HG03103 (cell line): ENCODE results near the gene PORCN.
"Not testable (repeated sequence)": the region's sequence is repeated elsewhere in the genome, so short reads cannot be mapped to it uniquely, and the experiment has no call there.

ENCODE experiments used
- ATAC-seq: cut with Tn5 transposase; IDR thresholded peaks from one replicate; pipeline ENCODE4 v1.9.1; 2021; ENCODE audit warnings: low read depth; ENCODE audit not compliant: unreplicated experiment

Gene PORCN

DNA sequence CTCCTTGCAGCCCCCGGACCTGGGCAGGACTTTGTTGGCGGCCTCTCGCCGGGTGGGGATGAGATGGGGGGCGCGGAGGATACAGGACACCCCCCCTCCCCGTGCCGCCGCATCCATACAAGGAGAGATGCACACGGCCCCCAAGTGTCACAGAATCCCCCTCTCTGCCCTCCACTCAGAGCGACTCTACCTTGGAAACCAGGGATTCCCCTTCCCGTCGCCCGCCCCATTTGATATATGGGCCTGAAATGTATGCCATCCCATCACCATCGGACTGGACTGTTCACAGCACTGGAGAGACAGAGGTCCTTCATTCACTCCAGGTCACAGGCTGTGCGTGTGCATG is 426 bp downstream of the PORCN start:
- no peak for ATAC-seq

- ATAC-seq = no peak
Observed at GRCh38 chrX:48509619-48510018, 827 bp downstream of the PORCN start.

DNA sequence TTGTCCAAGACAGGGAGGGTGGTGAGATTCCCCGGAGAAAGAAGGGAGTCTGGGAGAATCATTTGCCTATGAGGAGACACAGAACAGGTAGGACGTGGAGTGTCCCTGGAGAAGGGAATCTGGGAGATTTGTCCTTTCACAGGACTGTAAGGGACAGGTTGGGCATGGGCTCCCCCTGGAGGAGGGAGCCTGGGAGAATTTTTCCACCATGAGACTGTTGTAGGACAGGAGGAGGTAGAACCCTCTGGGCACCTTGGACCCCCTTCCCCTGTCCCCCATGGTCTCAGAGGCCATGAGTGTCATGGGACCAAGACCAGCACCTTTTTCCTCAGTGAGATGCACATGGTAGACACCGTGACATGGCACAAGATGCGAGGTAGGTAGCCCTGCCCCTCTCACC is 2.8 kb downstream of the PORCN start:
- ATAC-seq = no peak

GRCh38 chrX:48512371-48512935 is 3.7 kb downstream of the PORCN start:
- ATAC-seq = no peak

DNA sequence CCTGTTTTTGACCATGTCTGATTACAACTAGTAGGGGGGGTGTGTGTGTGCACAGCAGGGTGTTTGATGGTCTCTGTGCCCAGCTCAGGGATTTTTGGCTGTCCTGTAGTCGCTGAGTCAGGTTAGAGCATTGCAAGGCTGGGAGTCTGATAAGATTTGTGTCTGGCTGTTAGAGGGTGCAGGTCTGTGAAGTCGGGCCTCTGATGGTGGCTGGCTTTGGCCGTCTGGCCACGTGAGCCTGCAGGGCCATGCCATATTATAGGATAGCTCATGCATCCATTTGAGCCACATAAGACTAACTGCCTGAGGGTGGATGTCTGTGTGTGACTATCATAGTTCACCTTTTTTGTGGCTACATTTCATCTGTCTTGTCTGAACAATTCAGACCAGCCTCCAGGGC is 4.9 kb downstream of the PORCN start:
- ATAC-seq = no peak

GRCh38 chrX:48514126-48514806 is 5.5 kb downstream of the PORCN start:
- no peak for ATAC-seq

- no peak for ATAC-seq
Observed at GRCh38 chrX:48514868-48515460, 6.2 kb downstream of the PORCN start.

DNA sequence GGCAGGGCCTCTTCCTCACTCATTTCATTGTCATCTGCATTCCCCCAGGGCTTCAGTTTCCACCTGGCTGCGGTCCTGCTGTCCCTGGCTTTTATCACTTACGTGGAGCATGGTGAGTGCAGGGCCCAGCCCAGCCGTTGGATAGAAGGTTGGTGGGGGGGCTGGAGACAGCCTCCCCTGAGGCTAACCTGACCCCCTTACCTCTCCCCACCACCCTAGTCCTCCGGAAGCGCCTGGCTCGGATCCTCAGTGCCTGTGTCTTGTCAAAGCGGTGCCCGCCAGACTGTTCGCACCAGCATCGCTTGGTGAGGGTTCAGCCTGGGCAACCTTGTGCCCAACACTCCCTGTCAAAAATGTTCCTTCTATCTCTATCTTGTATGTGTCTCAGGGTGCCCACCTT is 7.0 kb downstream of the PORCN start:
- ATAC-seq = no peak

- ATAC-seq = no peak
Observed at GRCh38 chrX:48516285-48516684, 7.5 kb downstream of the PORCN start.

- no peak for ATAC-seq
Observed at GRCh38 chrX:48516987-48517386, 8.2 kb downstream of the PORCN start.

DNA sequence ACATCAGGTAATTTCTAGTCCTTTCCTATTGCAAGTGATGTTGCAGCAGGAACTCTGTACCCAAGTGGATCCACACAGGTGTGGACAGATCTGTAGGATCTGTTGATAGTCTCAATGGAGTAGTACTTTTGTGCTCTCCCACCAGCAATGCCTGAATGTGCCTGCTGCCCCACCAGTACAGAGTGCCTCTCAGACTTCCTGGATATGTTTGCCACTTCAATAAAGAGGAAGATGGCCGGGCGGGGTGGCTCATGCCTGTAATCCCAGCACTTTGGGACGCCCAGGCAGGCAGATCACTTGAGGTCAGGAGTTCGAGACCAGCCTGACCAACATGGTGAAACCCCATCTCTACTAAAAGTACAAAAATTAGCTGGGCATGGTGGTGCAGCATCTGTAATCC is 10.7 kb downstream of the PORCN start:
- not testable (repeated sequence) for ATAC-seq

GRCh38 chrX:48520455-48520854 is 11.7 kb downstream of the PORCN start:
- no peak for ATAC-seq

- no peak for ATAC-seq
Observed at GRCh38 chrX:48520976-48521352, 12.2 kb downstream of the PORCN start.

DNA sequence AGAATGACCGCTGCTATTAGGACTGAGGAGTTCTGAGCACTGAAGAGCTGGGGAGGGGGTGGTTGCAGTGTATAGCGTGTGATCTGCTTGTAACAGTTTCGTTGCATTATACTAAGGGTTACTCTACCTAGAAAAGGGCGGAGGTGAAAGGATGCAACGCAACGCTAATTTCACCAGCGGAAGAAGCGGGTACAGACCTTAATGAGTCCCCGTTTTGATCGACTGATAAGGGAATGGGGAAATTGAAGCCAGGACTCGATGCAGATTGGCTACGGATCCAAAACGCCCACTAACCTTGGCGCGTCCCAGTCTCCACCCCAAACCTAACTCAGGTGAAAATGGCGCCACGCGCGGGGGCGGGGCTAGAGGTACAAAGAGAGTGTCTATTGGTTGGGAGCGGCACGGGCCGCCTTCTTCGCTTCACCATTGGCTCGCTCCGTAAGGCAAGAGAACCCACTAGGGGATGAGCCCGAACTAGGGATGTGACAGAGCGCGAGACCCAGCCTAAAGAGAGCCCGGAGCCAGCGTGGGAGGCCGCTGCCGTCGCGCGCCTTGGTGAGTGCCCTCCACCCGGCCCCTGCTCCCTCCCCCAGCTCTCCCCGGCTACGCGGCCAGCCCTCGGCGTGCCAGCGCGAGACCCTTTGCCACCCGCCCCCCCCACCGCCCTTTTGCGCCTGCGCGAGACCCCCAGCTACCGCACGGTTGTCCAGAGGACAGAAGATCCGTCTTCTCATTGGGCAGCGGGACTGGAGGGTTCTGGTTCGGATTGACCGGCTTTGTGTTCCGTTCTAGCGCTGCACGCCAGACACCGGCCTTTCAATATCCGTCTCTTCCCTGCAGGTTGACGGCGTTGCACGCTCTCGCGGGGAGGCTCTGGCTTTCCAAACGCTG is 12.8 kb downstream of the PORCN start, which contains the start of gene EBP:
TSS of gene EBP (plus strand) at position 456 of the 891 bp plus-strand sequence. CDS start 1,964 bp downstream, outside the sequence.
- ATAC-seq = peak; percentile 95

GRCh38 chrX:48522291-48522690 is 13.5 kb downstream of the PORCN start:
- ATAC-seq = no peak

DNA sequence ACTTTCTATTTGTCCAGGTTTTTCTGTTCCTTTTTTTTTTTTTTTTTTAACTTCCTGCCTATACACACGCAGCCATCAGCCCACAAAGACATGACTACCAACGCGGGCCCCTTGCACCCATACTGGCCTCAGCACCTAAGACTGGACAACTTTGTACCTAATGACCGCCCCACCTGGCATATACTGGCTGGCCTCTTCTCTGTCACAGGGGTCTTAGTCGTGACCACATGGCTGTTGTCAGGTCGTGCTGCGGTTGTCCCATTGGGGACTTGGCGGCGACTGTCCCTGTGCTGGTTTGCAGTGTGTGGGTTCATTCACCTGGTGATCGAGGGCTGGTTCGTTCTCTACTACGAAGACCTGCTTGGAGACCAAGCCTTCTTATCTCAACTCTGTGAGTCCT is 14.9 kb downstream of the PORCN start:
- ATAC-seq = no peak

- ATAC-seq = not testable (repeated sequence)
Observed at GRCh38 chrX:48525853-48526252, 17.1 kb downstream of the PORCN start.

GRCh38 chrX:48530736-48531135 is 21.9 kb downstream of the PORCN start:
- ATAC-seq = no peak

DNA sequence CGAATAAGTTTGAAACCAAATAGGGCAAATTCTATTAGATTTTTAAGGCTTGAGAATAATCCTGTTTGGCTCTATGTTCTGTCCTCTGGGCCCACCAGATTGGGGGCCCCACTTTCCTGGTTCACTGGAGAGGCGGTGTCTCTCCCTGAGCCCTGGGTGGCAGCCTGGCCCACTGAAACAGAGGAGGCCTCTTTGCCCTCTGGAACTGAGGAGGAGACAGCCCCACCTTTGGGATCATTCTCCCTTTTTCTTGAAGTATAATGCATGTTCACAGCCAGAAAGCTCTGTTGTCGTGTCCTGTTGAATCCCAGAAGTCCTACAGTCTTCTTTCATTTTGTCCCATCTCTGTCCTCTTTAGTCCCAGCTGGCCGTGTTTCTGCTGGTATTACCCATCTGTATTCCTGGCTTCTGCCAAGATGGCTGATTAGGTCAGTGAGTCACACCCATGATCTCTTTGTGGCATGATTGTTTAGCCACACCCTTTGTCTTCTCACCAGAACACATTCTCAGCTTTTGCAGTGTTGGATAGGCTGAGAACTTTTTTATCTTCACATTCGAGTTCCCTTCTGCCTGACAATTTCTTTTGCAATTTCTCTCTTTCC is 22.7 kb downstream of the PORCN start:
- ATAC-seq = no peak

DNA sequence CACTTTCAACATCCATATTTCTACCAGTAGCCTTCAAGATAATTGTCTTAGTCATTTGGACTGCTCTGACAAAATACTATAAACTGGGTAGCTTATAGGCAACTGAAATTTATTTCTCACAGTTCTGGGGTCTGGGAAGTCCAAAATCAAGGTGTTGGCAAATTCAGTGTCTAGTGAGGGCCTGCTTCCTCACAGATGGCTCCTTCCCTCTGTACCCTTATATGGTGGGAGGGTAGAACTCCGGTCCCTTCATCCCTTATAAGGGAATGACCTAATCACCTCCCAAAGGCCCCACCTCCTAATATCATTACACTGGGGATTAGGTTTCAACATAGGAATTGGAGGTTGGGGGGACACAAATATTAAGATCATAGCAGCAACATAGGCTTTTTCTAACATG is 23.4 kb downstream of the PORCN start:
- ATAC-seq = no peak

DNA sequence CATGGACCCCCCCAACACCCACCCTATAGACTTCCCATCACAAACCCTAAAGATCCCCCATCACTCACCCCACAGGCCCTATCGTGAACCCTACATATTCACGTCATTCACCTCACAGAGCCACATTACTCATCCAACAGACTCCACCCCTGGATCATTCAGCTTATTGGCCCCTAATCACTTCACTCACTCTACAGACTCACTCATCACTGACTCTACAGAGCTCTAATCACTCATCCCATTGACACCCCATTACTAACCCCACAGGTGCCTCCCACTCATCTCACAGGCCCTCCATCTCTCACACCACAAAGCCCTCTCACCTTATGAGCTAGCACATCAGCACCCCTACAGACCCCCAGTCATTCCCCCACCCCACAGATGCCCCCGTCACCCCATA is 24.4 kb downstream of the PORCN start:
- ATAC-seq = no peak
